Measurements from ENCODE around the gene TXNL4B.

GRCh38 chr16:72124761-72125634 lies 31.6 kb upstream of the TXNL4B start:
- TF ChIP-seq, protein P1, sequence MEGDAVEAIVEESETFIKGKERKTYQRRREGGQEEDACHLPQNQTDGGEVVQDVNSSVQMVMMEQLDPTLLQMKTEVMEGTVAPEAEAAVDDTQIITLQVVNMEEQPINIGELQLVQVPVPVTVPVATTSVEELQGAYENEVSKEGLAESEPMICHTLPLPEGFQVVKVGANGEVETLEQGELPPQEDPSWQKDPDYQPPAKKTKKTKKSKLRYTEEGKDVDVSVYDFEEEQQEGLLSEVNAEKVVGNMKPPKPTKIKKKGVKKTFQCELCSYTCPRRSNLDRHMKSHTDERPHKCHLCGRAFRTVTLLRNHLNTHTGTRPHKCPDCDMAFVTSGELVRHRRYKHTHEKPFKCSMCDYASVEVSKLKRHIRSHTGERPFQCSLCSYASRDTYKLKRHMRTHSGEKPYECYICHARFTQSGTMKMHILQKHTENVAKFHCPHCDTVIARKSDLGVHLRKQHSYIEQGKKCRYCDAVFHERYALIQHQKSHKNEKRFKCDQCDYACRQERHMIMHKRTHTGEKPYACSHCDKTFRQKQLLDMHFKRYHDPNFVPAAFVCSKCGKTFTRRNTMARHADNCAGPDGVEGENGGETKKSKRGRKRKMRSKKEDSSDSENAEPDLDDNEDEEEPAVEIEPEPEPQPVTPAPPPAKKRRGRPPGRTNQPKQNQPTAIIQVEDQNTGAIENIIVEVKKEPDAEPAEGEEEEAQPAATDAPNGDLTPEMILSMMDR (IDR thresholded peaks at IDR 0.05) = peak; percentile 66 to 83 (median 76)
- no peak for TF ChIP-seq POLR2A (IDR thresholded peaks at IDR 0.05)
